Stimulated activated CD4-positive, alpha-beta T cell treated with anti-CD3 and anti-CD28 coated beads, Interleukin-4, amount 100 ng/mL, for 4 hours (primary cell): Measurements from ENCODE around the gene FBXO39.
"Not testable (repeated sequence)": the region's sequence is repeated elsewhere in the genome, so short reads cannot be mapped to it uniquely, and the experiment has no call there.

Source experiments
- DNase-seq, 2 experiments: peaks; one replicate each; pipeline ENCODE4 v3.0.0-alpha.2; 2020

Gene FBXO39

GRCh38 chr17:6793748-6794493, 17.9 kb downstream of the FBXO39 start:
- no peak for DNase-seq

- DNase-seq = no peak
Measured at GRCh38 chr17:6796017-6796886, 20.2 kb downstream of the FBXO39 start.

DNA sequence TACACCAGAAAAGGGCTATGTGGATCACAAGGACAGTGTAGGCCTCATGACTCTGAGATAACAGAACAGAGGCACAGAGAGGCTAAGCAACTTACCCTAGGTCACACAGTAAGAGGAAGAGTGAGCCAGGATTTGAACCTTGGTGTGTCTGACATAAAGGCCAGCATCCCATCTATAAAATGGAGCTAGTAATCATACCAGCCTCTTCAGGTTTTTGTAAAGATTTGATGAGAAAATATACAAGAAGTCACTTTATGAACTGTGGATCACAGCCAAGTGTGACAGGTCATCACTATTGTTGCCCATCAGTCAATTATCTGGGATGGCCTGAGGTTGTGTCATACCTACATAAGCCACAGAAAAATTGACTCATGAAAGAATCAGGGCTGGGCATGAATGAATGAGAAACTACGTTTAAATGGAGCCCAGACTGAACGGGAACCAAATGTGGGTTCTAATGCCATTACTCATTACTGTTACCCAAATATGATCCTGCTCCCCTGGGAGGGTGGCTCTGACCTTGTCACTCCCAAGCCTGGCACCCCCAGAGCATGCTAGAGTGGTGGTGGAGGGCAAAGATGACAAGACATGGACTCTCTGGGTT, 21.0 kb downstream of the FBXO39 start:
- DNase-seq = no peak

DNA sequence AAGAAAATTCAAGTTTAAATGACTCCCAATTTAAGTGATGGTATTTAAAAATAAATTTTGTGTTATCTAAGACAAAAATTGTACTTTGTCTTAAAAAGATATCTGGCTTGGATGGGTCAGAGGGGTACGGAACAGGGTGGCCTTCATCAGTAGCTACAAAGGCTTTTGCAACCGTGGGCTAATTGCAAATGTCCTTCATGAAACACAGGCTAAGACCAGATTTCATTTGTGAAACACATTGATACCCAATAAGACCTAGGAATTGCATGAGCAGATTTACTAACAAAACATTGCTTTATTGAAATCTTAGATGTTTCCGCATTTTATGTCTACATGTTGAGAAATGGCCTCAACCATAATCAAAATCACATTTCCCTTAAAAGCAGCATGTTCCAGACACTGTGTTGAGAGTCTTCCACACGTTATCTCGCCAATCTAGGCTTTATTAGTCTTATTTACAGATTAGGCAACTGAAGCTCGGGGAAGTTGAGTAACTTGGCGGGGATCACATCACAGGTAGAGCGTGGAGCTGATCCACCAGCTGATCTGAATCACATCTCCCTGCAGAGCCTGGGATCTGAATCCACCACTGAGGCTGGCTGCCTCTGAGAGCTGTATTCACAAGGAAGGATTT, 21.8 kb downstream of the FBXO39 start:
- DNase-seq = no peak

DNA sequence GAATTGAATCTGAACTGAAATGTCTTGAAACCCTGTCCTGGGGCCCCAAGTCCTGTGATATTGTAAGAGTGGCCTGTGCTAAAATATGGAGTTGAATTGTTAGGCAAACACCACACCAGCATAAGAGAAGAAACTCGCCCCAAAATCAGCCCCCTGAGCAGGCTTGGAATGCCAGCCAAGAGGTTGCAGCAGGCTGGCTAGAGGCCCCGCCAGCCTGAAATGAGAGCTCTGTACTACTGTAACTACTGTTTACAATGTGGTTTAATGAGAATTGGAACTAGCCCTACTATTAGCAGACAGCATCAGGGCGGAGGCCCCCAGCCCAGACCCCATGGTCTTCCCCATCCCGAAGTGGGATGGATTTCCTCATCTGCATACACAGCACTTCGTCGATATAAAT, 23.7 kb downstream of the FBXO39 start:
- DNase-seq = no peak

GRCh38 chr17:6800422-6801027, 24.5 kb downstream of the FBXO39 start:
- peak in 1 of 2 experiments; percentile 3 for DNase-seq

GRCh38 chr17:6811510-6811909, 35.5 kb downstream of the FBXO39 start:
- no peak for DNase-seq

- no peak for DNase-seq
Measured at GRCh38 chr17:6812295-6812694, 36.3 kb downstream of the FBXO39 start.

DNA sequence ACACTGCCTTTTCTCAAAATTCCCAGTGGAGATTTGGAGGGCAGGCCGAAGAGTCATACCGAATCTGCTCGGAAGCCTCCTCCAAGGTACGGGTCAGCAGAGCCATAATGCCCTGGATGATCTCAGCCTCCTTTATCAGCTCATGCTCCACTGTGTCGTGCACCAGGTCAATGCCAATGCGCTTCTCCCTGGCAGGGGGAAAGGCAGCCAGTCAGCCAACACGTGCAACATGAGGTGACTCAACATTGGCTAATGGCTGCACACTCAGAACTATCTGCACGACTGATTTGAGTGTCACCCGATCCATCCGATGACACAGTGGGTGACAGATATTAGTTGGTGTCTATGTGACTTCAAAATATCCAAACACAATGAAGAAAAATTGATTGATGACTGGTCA, 39.8 kb downstream of the FBXO39 start:
- DNase-seq = no peak

DNA sequence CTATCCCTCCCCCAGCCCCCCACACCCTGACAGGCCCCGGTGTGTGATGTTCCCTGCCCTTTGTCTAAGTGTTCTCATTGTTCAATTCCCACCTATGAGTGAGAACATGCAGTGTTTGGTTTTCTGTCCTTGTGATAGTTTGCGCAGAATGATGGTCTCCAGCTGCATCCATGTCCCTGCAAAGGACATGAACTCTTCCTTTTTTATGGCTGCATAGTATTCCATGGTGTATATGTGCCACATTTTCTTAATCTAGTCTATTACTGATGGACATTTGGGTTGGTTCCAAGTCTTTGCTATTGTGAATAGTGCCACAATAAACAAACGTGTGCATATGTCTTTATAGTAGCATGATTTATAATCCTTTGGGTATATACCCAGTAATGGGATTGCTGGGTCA, 40.4 kb downstream of the FBXO39 start:
- not testable (repeated sequence) for DNase-seq

DNA sequence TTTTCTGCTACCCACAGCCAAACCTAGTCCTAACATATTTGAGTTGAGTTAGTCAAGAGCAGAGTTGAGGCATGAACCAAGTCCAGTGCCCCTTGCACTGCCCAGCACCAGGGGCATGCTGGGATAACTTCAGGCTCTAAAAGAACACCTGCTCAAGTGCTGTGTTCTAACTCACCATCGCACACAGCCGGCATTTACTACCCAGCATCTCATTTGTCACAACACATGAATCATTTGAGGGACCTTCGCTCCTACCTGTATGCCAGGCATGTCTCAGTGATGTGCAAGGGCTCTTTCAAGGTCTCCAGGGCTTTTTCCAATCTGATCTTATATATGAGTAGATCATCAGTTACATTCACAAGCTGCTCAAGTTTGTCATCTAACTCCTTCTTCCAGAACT, 42.9 kb downstream of the FBXO39 start:
- no peak for DNase-seq

- no peak for DNase-seq
Measured at GRCh38 chr17:6823011-6823442, 47.0 kb downstream of the FBXO39 start.

DNA sequence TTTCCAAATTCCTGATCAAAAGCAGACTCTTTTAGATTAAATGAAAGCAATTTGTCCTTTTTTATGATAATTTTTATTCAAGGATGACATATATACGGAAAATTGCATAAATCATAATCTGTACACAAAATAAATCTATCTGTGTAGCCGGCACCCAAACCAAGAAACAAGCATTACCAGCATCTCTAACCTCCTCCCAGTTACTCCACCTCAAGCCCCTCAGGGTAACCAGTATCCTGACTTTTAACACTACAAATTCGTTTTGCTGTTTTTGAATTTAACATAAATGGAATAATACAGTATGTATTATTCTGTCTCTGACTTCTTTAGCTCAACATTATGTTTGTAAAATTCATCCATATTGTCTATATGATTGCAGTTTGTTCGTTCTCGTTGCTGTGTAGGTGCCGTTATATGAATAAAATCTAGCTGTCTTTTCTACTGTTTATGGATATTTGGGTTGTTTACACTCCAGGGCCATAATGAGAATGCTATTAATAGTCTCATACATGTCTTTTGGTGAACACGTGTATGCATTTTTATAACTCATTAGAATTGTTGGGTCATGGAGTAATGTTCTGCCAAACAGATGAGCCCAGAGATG, 54.5 kb downstream of the FBXO39 start:
- no peak for DNase-seq

DNA sequence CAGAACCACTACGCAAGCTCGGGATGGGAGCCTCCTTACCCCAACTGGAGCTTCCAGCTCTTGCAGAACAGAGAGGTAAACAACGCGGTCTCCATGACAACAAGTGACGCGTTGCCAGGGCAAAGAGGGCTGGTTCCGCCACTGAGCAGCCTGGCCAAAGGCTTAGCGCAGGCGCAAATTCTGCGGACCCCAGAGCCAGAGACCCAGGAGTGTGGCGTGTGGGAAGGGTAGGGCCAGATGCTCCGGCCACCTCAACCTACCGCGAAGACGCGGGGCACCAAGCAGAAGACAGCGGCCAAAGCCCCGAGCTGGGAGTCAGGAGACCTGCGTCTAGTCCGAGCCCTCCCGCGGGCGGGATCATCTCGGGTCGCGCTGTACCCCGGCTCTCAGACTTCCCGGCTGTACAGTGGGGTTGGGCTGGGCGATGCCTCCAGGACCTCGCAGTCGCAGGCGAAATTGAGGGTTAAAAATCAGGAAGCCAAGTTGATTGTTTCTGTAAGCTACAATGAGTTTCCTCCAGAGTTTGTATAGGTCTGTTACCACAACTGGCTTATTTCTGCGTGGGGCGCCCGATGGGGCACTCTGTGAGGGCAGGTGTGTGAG, 55.7 kb downstream of the FBXO39 start, which contains the start of gene TEKT1:
TSS of gene TEKT1 (minus strand) at position 69 of the 603 bp plus-strand sequence. CDS start 1,353 bp downstream, outside the sequence.
- DNase-seq = peak; percentile 46 to 61
